ENCODE measurements around the gene SDK1.

Gene SDK1

GRCh38 chr7:3415861-3416312 lies 114.8 kb downstream of the SDK1 start:
- no peak for DNase-seq

GRCh38 chr7:3416453-3416852 lies 115.4 kb downstream of the SDK1 start:
- no peak for DNase-seq

- DNase-seq = no peak
These were observed 124.0 kb downstream of the SDK1 start for GRCh38 chr7:3425087-3425486.

- DNase-seq = no peak
These were observed 125.0 kb downstream of the SDK1 start for GRCh38 chr7:3426064-3426463.

GRCh38 chr7:3427957-3428356 lies 126.9 kb downstream of the SDK1 start:
- no peak for DNase-seq

- no peak for DNase-seq
These were observed 128.9 kb downstream of the SDK1 start for GRCh38 chr7:3429981-3430380.

GRCh38 chr7:3430588-3430987 lies 129.5 kb downstream of the SDK1 start:
- DNase-seq = no peak

GRCh38 chr7:3431306-3431705 lies 130.3 kb downstream of the SDK1 start:
- no peak for DNase-seq

- no peak for DNase-seq
These were observed 131.9 kb downstream of the SDK1 start for GRCh38 chr7:3432911-3433310.

GRCh38 chr7:3434611-3435010 lies 133.6 kb downstream of the SDK1 start:
- DNase-seq = no peak

GRCh38 chr7:3436112-3436511 lies 135.1 kb downstream of the SDK1 start:
- DNase-seq = no peak

- DNase-seq = no peak
These were observed 135.7 kb downstream of the SDK1 start for GRCh38 chr7:3436746-3437145.

GRCh38 chr7:3437467-3437866 lies 136.4 kb downstream of the SDK1 start:
- DNase-seq = no peak

- DNase-seq = no peak
These were observed 137.3 kb downstream of the SDK1 start for GRCh38 chr7:3438352-3438751.

- no peak for DNase-seq
These were observed 138.4 kb downstream of the SDK1 start for GRCh38 chr7:3439333-3440030.

- no peak for DNase-seq
These were observed 139.5 kb downstream of the SDK1 start for GRCh38 chr7:3440509-3440908.

- DNase-seq = no peak
These were observed 142.7 kb downstream of the SDK1 start for GRCh38 chr7:3443716-3444115.

- no peak for DNase-seq
These were observed 145.7 kb downstream of the SDK1 start for GRCh38 chr7:3446786-3447185.

GRCh38 chr7:3451701-3452100 lies 150.6 kb downstream of the SDK1 start:
- no peak for DNase-seq

GRCh38 chr7:3453398-3453797 lies 152.3 kb downstream of the SDK1 start:
- no peak for DNase-seq

- DNase-seq = no peak
These were observed 154.9 kb downstream of the SDK1 start for GRCh38 chr7:3455806-3456595.

GRCh38 chr7:3459111-3459510 lies 158.1 kb downstream of the SDK1 start:
- DNase-seq = no peak

GRCh38 chr7:3461923-3462322 lies 160.9 kb downstream of the SDK1 start:
- DNase-seq = peak; percentile 83

- DNase-seq = no peak
These were observed 162.6 kb downstream of the SDK1 start for GRCh38 chr7:3463696-3464095.

All from activated effector memory CD4-positive, alpha-beta T cell treated with anti-CD3 and anti-CD28 coated beads, Interleukin-2, amount 50 U/mL, for 16 hours (primary cell).